8988T (cell line): ENCODE results near the gene LCLAT1.

Source experiments
- DNase-seq: peaks from one replicate; pipeline ENCODE4 v3.0.0; 2011

The LCLAT1 gene

DNA sequence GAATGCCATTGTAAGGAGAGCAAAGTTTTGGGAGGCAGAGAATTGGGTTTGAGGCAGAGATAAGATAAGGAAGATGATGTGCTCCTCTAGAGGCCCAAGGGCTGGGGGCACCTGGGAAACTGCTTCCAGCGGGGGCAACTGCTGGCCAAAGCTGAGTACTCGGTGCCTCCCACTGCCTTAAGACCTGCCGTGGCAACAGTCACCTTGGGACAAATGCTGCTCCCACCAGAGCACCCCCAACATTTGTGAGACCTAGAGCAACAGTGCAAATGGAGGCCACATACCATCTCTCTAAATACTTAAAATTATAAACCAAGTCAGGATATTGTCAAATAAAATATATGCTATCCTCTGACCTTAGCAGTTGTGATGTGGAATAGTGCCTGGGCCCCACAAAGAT, 233.1 kb downstream of the LCLAT1 start:
- no peak for DNase-seq

- no peak for DNase-seq
Observed at GRCh38 chr2:30681022-30681421, 234.0 kb downstream of the LCLAT1 start.

- DNase-seq = no peak
Observed at GRCh38 chr2:30683236-30683956, 236.3 kb downstream of the LCLAT1 start.

DNA sequence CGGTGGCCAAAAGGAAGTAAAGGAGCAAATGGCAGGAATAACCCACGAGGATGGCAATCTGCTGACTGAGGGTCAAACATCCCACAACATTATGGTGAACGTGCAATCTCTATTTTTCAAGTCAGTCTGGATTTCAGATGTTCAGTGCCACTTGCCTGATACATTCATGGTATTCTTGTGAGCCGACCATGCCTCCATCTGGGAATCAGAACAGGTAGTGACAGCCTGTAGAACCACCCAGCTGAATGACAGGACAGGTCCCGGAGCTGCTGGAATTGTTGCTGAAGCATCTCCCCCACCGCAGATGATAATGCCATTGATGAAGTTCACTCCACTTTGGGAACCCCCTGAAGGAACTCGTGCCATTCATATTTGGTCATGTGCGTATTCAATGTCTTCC, 237.0 kb downstream of the LCLAT1 start:
- DNase-seq = no peak

DNA sequence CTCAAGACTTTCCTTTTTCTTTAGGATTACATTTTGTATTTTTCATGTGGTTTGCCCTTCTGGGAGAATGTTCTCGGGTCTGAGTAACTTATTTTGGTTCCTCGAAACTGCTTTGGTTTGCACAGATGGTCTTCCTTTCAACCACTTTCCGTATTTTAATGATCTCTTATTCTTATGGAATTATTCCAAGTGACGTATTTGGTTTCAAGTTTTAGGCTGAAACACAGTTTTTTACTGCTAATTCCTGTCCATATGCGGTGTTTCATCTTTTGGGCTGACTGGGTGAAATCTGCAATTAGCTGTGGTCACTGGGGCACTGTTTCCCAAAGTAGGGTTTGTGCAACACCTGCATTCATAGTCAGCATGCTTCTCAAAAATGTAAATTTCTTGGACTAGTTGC, 237.5 kb downstream of the LCLAT1 start:
- no peak for DNase-seq

GRCh38 chr2:30684996-30685395, 237.9 kb downstream of the LCLAT1 start:
- DNase-seq = no peak

DNA sequence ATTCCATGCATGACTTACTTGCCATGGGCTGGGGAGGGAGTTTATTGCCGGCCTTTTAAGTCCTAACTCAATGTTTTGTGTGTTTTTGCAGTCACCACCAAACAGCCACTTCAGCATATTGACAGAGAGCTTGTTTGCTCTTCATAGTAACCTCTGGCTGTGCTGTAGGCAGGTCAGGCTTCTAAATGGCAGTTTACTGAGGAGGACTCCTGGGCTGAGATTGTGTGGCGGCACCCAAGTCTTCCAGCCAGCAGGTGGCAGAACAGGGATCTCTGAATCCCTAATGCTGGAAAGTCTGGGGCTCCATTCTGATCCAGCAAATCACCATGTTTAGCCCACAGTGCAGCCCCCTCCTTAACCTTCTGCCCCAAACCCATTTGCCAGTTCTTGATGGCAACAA, 239.0 kb downstream of the LCLAT1 start:
- peak; percentile 40 for DNase-seq

DNA sequence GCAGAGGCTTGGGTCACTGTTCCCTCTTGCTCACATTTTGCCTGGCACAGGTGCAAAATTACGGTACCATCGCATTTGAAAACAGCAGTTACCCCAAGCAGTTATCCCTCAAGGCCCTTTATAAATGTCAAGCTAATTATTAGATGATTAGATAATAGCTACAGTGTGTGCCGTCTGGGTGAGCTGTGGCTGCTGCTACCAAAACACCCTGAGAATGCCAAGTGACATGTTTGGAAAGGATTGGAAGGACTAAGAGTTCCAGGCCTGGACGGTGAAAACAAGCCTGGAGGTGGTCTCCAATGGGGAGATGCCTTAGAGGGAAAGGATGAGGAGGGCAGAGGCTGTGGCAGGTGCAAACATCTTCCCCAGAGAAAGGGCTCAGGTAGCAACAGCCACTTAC, 239.6 kb downstream of the LCLAT1 start:
- no peak for DNase-seq

- DNase-seq = no peak
Observed at GRCh38 chr2:30688956-30689401, 241.9 kb downstream of the LCLAT1 start.

DNA sequence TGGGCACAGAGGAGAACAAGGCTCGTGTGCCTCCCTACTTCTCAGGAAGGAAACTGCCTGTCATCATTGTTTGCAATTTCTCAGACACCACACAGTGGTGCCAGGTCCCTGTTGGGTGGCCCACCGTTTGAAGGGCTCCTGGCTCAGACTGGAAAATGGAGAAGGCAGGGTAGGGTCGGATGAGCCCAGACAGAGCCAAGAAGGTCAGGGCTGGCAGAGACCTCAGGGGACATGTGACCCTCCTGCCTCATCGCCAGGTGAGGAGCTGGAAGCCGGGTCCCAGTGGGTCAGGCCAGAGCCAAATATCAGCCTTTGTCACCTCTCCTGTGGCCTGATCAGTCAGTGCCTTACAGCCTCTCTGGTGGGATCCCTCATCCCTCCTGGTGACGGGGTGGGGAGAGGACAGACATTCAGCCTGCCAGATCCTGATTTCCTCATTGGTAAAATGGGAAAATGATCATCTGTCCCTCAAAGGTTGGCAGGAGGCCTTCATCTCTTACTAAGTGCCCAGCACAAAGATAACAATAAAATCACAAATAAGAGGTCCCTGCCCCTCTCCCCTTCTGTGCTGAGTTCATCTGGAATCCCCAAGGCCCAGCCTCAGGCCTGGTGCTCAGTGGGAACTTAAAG, 242.6 kb downstream of the LCLAT1 start:
- DNase-seq = no peak

- DNase-seq = no peak
Observed at GRCh38 chr2:30690126-30690561, 243.1 kb downstream of the LCLAT1 start.

DNA sequence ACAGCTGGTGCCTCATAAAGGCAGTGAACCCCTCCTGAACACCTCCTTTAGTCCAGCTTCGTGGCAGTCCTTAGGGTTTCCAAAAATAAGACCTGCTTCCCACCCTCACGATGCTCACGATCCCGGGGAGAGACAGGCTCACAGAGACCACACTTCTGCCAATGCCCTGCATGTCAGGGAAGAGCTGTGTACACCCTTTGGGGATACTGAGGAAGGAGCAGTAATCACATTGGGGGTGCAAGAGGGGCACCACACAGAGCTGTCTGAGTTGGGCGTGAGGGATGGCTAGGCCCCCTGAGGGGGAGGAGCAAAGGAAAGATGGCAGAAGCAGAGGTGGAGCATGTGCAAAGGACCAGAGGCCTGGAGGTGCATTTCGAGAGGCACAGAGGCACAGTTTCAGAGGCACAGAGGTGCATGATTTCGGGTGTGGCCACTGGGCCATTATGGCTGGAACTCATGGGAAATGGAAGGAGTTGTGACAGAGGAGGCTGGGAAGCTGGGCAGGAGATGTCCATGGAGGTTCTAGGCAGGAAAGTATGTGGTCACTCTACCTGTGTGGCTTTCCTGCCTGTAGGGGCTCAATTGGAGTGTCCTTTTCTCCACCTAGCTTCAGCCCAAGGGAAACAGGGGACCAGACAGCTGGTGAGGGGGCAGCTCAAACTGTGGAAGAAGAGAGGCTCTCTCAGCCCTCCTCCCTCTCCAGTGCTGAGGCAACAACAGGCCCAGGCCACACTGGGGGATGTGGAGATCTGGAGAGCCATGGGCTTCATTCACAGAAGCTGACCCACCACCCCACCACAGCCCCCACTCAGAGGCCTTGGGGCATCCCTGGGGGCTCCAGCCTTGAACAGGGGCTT, 244.3 kb downstream of the LCLAT1 start:
- DNase-seq = no peak

GRCh38 chr2:30691948-30692828, 245.1 kb downstream of the LCLAT1 start:
- no peak for DNase-seq

DNA sequence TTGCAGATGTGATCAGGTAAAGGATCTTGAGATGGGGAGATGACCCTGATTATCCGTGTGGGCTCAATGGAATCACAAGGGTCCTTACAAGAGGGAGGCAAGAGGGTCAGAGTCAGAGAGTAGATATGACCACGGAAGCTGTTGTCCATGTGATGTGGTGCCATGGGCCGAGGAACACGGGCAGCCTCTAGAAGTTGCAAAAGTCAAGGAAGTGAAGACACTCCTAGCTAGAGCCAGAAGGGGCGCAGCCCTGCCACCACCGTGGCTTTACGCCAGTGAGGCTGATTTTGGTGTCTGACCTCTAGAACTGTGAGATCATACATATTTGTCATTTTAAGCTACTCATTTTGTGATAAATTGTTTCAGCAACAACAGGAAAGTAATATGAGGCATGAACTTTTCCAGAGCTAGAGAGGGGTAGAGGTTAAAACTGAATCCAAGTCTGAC, 245.8 kb downstream of the LCLAT1 start:
- no peak for DNase-seq
